Loucy (cell line): ENCODE data around the gene CER1.

Experiments
- H2AFZ ChIP-seq: fragments of 200-600 bp; sonication (generic); 2 replicates; pipeline ENCODE4 v1.6.0; 2016; ENCODE audit warnings: antibody characterized with exemption, mild to moderate bottlenecking, low read length, moderate library complexity
- H3F3A ChIP-seq: fragments of 200-600 bp; 2 replicates; pipeline ENCODE4 v1.6.0; 2016; ENCODE audit warnings: antibody characterized with exemption, low read depth, mild to moderate bottlenecking
- H3K27me3 ChIP-seq: fragments of 200-600 bp; sonication (generic); 2 replicates; pipeline ENCODE4 v1.6.1; 2014; ENCODE audit warnings: low read length, mild to moderate bottlenecking; ENCODE audit not compliant: insufficient read depth, poor library complexity, severe bottlenecking
- H3K36me3 ChIP-seq: fragments of 200-600 bp; sonication (generic); 2 replicates; pipeline ENCODE4 v1.6.1; 2016; ENCODE audit warnings: low read length; ENCODE audit not compliant: insufficient read depth
- H3K4me1 ChIP-seq: fragments of 200-600 bp; sonication (generic); 2 replicates; pipeline ENCODE4 v1.5.1; 2014; ENCODE audit warnings: low read length, mild to moderate bottlenecking; ENCODE audit not compliant: insufficient read depth, poor library complexity, severe bottlenecking
- H3K4me2 ChIP-seq: fragments of 200-600 bp; sonication (generic); 2 replicates; pipeline ENCODE4 v1.6.0; 2014; ENCODE audit warnings: antibody characterized with exemption, low read length, low read depth, mild to moderate bottlenecking; ENCODE audit not compliant: poor library complexity, severe bottlenecking
- H3K4me3 ChIP-seq: fragments of 200-600 bp; sonication (generic); 2 replicates; pipeline ENCODE4 v1.5.1; 2014; ENCODE audit warnings: low read length, mild to moderate bottlenecking, mixed read lengths; ENCODE audit not compliant: poor library complexity, severe bottlenecking
- H3K79me2 ChIP-seq: fragments of 200-600 bp; sonication (generic); 2 replicates; pipeline ENCODE4 v1.6.1; 2014; ENCODE audit warnings: low read length; ENCODE audit not compliant: insufficient read depth
- H3K9ac ChIP-seq: fragments of 200-600 bp; sonication (generic); 2 replicates; pipeline ENCODE4 v1.6.0; 2014; ENCODE audit warnings: mild to moderate bottlenecking, low read depth, low read length, moderate library complexity; ENCODE audit not compliant: poor library complexity, severe bottlenecking
- H3K9me2 ChIP-seq: fragments of 200-600 bp; sonication (generic); replicated peaks from 2 replicates; pipeline ENCODE4 v1.6.1; 2016; ENCODE audit warnings: low read depth, low read length, mixed read lengths
- H3K9me3 ChIP-seq: fragments of 200-600 bp; sonication (generic); 2 replicates; pipeline ENCODE4 v1.6.1; 2014; ENCODE audit warnings: mild to moderate bottlenecking, antibody characterized with exemption, low read length, low read depth; ENCODE audit not compliant: insufficient read depth
- H4K20me1 ChIP-seq: fragments of 200-600 bp; sonication (generic); 2 replicates; pipeline ENCODE4 v1.6.0; 2014; ENCODE audit warnings: antibody characterized with exemption, low read length, mild to moderate bottlenecking; ENCODE audit not compliant: insufficient read depth, poor library complexity, severe bottlenecking
- CTCF ChIP-seq: fragments of 200-600 bp; sonication (generic); conservative IDR thresholded peaks from 2 replicates; pipeline ENCODE4 v1.5.1; 2014; ENCODE audit warnings: mild to moderate bottlenecking, antibody characterized with exemption, low read length
- EZH2phosphoT487 ChIP-seq: fragments of 200-600 bp; IDR thresholded peaks from 2 replicates; pipeline ENCODE4 v1.6.1; 2018; ENCODE audit warnings: antibody characterized with exemption, mild to moderate bottlenecking, moderate library complexity, borderline replicate concordance

CER1 gene

GRCh38 chr9:14731294-14731981, 8.9 kb upstream of the CER1 start:
- Histone ChIP-seq H3K27me3 (no peaks in the 10 kb centered on the region), H3K36me3 (no peaks in the 10 kb centered on the region), H3K79me2 (no peaks in the 10 kb centered on the region), H3K9me2 (no peaks in the 10 kb centered on the region), H3K9me3 (no peaks in the 10 kb centered on the region), H3F3A (no peaks in the 10 kb centered on the region), H3K9ac (no peak overlapping the region), H3K4me1 (no peaks in the 10 kb centered on the region), H3K4me3 (no peak overlapping the region), H4K20me1 (no peaks in the 10 kb centered on the region), H2AFZ (no peak overlapping the region), H3K4me2 (no peak overlapping the region)
- no peak for TF ChIP-seq EZH2phosphoT487
- no peak for TF ChIP-seq CTCF

- H3K27me3 ChIP-seq, result no peaks in the 10 kb centered on the region
- TF ChIP-seq EZH2phosphoT487 (no peak), CTCF (no peak)
- H2AFZ ChIP-seq, result no peak overlapping the region
- H3K36me3 ChIP-seq, result no peaks in the 10 kb centered on the region
- no peaks in the 10 kb centered on the region for H3K9me2 ChIP-seq
- no peaks in the 10 kb centered on the region for H3F3A ChIP-seq
- H3K4me1 ChIP-seq, result no peaks in the 10 kb centered on the region
- no peak overlapping the region for H3K4me3 ChIP-seq
- H3K9me3 ChIP-seq, result no peaks in the 10 kb centered on the region
- H4K20me1 ChIP-seq, result no peaks in the 10 kb centered on the region
- no peak overlapping the region for H3K4me2 ChIP-seq
- no peaks in the 10 kb centered on the region for H3K79me2 ChIP-seq
- H3K9ac ChIP-seq, result no peak overlapping the region
These were observed 7.9 kb upstream of the CER1 start for GRCh38 chr9:14730461-14730898.

- H3K9me3 ChIP-seq, result no peaks in the 10 kb centered on the region
- no peak overlapping the region for H3K4me2 ChIP-seq
- H2AFZ ChIP-seq, result no peak overlapping the region
- no peak overlapping the region for H3K4me3 ChIP-seq
- no peaks in the 10 kb centered on the region for H3K4me1 ChIP-seq
- no peaks in the 10 kb centered on the region for H3K27me3 ChIP-seq
- no peaks in the 10 kb centered on the region for H3F3A ChIP-seq
- no peaks in the 10 kb centered on the region for H4K20me1 ChIP-seq
- no peaks in the 10 kb centered on the region for H3K9me2 ChIP-seq
- H3K9ac ChIP-seq, result no peak overlapping the region
- TF ChIP-seq EZH2phosphoT487, result no peak
- no peak for TF ChIP-seq CTCF
- H3K36me3 ChIP-seq, result no peaks in the 10 kb centered on the region
- H3K79me2 ChIP-seq, result no peaks in the 10 kb centered on the region
These were observed 768 bp upstream of the CER1 start for GRCh38 chr9:14723301-14723700.
